ENCODE data around the gene MBNL3.

GRCh38 chrX:132382068-132382467 is 106.8 kb downstream of the MBNL3 start:
- TF ChIP-seq CTCF (IDR thresholded peaks at IDR 0.05): no peak
- TF ChIP-seq POLR2AphosphoS5 (IDR thresholded peaks at IDR 0.05): no peak
